Stimulated activated CD8-positive, alpha-beta memory T cell treated with anti-CD3 and anti-CD28 coated beads, Interleukin-7, amount 100 ng/mL, for 4 hours (primary cell): ENCODE measurements around the gene RRM1.
"Not testable (repeated sequence)": the region's sequence is repeated elsewhere in the genome, so short reads cannot be mapped to it uniquely, and the experiment has no call there.

Source experiments
- DNase-seq, 2 donors: peaks; one replicate each; pipeline ENCODE4 v3.0.0-alpha.2; 2020; ENCODE audit warnings: low read depth in 2 of 2

The RRM1 gene

GRCh38 chr11:4083198-4083597 lies 11.4 kb upstream of the RRM1 start:
- no peak for DNase-seq

- no peak for DNase-seq
Observed at GRCh38 chr11:4084406-4085125, 10.0 kb upstream of the RRM1 start.

DNA sequence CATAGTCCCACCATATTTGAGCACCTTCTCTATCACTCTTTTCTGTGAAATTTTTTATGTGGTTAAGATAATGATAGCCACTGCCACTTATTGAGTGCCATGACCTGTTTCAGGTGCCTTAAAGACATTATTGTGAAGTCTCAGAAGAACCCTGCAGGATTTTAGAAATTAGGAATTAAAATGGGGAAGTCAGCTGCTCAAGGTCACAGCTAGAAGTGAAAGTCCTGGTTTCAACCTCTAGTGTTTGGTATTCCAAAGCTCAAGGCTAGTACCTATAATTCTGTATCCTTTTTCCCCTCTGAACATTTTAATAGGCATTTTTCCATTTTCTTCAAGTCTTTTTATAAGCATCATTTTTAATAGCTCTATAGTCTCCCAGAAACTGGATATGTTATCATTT lies 9.0 kb upstream of the RRM1 start:
- DNase-seq = no peak

DNA sequence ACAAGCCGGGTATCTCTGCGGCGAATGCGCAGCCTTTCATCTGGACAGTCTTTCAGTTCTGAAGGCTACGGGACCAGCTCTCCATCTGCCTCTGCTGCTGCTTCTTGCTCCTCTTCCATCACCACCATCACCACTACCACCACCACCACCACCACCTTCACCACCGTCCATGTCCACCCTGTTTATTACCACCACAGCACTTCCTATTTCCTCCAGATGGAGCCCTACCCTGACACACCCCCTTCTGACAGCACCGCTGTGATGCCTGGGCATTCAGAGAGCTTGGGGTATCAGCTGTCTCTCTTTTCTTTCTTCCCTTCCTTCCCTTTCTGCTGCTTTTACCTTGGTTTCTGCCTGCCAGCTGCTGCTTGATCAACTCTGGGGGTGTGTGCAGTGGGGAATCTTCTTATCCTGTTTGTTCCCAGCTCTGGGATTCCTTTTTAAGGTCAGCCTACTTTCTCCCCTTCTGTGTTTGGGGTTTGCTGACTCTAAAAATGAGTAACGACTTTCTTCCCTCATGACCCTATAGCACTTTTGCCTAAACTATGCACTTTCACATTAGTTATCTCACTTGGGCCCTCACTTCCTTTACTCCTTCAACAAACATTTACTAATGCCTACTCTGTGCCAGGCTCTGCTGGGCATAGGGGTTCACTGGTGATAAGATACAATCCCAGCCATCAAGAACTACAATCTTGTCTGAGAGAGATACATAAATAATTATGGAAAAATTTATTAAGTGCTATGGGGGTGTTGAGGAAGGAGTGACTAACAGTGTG lies 7.8 kb upstream of the RRM1 start:
- no peak for DNase-seq

- no peak for DNase-seq
Observed at GRCh38 chr11:4087551-4087950, 7.0 kb upstream of the RRM1 start.

DNA sequence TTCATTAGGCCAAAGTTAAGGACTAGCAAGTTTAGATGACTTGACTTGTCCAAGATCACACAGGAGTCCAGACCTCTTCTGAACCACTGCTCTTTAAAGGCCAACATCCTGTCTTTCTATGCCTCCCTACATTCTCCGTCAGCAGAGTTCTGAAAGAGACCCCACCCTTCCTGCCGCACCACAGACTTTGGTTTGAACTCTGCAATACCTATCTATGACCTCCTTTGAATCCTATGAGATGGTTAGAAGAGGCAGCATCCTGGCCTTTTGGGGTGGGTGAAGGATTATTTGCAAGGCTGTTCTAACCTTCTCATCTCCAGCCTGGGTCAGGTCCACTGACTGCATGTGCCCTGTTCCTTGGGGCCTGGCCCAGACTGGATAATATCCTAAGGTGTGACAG lies 4.3 kb upstream of the RRM1 start:
- no peak for DNase-seq

DNA sequence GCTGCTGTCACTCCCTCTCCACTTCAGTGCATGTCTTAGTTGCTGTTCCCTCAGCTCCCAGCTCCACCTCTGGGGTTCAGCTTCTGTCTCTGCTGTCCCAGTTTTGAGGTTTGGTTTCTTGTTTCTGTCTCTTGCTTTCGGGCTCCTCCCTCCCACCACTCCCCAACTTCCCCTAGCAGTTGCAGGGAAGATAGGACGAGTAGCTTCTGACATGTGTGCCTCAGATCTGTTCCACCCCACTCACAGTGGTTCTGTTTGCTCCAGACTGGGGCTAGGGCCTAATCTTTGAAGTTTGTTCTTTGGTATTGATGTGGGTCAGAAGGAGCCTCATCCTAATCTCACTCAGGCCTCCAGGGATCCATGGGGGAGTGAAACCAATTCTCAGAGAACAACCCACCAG lies 2.6 kb upstream of the RRM1 start:
- no peak for DNase-seq

DNA sequence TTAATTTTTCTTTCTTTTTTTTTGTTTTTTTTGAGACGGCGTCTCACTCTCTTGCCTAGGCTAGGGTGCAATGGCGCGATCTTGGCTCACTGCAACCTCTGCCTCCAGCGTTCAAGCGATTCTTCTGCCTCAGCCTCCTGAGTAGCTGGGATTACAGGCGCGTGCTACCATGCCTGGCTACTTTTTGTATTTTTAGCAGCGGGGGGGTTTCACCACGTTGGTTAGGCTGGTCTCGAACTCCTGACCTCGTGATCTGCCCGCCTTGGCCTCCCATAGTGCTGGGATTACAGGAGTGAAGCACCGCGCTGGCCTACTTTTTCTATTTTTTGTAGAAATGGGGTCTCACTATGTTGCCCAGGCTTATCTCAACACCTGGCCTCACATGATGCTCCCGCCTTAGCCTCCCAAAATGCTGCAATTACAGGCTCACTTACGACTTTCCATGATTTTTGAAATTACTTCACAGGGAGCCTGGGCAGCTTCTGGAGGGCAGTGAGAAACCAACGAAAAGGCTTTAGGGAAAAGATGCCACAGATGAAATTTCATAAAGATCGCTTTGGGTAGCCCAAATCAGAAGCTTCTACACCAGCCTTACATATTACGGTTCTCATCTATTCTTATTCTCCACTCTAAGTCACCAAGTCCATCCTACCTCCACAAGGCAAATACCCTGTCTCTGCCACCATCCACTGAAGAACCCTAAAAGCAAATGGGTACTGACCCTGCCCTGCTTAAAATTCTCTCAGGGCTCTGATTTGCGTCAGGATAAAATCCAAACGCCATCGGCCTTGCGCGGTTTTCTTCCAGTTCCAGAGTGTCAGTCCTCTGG lies 866 bp upstream of the RRM1 start:
- DNase-seq = no peak

GRCh38 chr11:4095509-4096230 lies 1.1 kb downstream of the RRM1 start:
- DNase-seq = no peak

- DNase-seq = no peak
Observed at GRCh38 chr11:4098026-4098621, 3.5 kb downstream of the RRM1 start.

DNA sequence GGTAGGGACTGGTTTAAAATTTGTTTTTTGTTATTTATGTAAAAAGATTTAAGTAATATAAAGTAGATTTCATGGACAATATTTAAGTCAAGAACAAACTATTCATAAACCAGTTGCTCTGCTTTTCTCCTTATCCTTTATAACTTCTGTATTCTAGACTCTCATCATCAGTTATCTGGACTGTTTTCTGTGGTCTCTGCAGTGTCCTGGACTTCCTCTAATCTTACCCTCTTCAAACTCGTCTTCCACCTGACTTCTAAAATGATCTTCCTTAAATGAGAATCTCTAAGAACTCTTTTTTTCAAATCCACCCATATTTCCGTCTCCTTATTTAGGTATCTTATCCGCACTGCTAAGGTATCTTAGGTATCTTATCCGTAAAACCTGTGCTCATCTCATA lies 8.1 kb downstream of the RRM1 start:
- no peak for DNase-seq

GRCh38 chr11:4103269-4103668 lies 8.7 kb downstream of the RRM1 start:
- DNase-seq = no peak

- DNase-seq = no peak
Observed at GRCh38 chr11:4105916-4106315, 11.3 kb downstream of the RRM1 start.

DNA sequence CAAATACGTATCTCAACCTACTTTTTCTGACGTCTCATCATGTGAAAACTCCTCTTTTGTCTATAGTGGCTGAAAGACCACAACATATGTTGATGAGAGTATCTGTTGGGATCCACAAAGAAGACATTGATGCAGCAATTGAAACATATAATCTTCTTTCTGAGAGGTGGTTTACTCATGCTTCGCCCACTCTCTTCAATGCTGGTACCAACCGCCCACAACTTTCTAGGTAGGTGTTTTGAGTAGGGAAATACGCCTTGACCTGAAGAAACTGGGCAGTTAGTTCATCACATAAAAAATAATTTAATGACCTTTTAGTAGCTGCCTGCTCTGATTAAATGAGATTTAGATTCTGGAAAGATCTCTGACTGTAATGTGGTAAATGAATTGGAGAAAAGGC lies 17.2 kb downstream of the RRM1 start:
- no peak for DNase-seq

DNA sequence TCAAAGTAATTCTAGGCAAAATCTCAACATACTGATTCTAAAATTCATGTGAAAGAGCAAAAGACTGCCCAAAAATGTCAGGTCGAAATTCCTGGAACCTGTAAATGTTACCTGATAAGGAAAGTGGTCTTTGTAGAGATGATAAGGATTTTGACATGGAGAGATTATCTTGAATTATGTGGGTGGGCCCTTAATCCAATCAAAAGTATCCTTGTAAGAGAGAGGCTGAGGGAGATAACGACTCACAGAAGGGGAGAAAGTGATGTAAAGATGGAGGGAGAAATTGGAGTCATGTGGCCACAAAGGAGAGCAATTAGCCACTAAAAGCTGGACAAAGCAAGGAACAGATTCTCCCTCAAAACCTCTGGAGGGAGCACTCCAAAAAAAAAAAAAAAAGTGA lies 20.5 kb downstream of the RRM1 start:
- DNase-seq = no peak

GRCh38 chr11:4118107-4118506 lies 23.5 kb downstream of the RRM1 start:
- DNase-seq = no peak

GRCh38 chr11:4123218-4123617 lies 28.6 kb downstream of the RRM1 start:
- no peak for DNase-seq

DNA sequence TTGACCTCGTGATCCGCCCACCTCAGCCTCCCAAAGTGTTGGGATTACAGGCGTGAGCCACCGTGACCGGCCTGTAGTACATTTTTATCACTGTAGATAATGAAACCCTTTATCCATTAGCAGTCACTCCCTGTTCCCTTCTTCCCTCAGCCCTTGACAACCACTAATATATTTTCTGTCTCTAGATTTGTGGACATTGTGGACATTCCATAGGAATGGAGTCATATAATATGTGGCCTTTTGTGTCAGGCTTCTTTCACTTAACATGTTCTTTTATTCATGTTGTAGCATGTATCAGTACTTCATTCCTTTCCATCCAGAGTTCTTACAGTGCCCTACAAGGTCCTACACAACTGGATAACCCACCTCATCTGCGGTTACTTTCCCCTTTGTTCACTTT lies 30.5 kb downstream of the RRM1 start:
- DNase-seq = no peak

GRCh38 chr11:4127357-4127756 lies 32.8 kb downstream of the RRM1 start:
- DNase-seq = no peak

DNA sequence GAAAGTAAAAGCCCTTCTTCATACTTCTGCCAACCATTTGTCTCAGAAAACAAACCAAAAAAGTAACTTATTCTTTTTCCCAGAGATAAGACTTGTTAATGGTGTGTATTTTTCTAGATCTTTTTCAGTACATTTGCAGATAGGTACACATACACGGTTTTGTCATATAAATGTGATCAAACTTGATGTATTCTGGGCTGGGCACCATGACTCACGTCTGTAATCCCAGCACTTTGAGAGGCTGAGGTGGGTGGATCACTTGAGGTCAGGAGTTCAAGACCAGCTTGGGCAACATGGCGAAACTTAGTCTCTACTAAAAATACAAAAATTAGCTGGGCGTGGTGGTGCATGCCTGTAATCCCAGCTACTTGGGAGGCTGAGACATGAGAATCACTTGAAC lies 35.6 kb downstream of the RRM1 start:
- not testable (repeated sequence) for DNase-seq

DNA sequence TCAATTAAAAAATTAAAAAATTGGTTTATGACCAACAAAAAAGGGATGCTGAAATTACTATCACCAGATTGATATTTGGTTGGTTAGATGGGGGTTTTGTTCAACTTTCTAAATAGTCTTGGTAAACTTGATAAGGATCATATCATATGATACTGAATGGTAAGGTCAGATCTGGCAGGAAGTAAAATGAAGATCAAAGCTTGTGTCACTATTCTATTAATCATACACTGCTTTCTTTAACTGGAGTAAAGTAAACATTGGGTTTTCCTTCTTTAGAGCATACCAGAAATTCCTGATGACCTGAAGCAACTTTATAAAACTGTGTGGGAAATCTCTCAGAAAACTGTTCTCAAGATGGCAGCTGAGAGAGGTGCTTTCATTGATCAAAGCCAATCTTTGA lies 40.2 kb downstream of the RRM1 start:
- DNase-seq = no peak

- no peak for DNase-seq
Observed at GRCh38 chr11:4138497-4138896, 43.9 kb downstream of the RRM1 start.
